Uterus (tissue), 4 donors: ENCODE results near the gene DVL1. TPM values are rescaled to one million over a fixed set of nuclear protein-coding genes. Genes with fewer than 3 reads are reported as not detected.

Source experiments
- DNase-seq, 2 donors: peaks; one replicate each; pipeline ENCODE4 v3.0.0-alpha.2; 2019 to 2020
- H3K27ac ChIP-seq, 2 donors: fragments of 200-600 bp; sonication (generic); 1 replicate in 1 of 2; 2 replicates in 1 of 2; pipeline ENCODE4 v1.5.1; 2016 to 2018
- H3K27me3 ChIP-seq, 2 donors: fragments of 200-600 bp; sonication (generic); one replicate each; pipeline ENCODE4 v1.5.1; 2018 to 2019; ENCODE audit warnings: control low read depth in 1 of 2
- H3K36me3 ChIP-seq, 2 donors: fragments of 200-600 bp; sonication (generic); one replicate each; pipeline ENCODE4 v1.5.1; 2019; ENCODE audit warnings: control low read depth in 1 of 2
- H3K4me1 ChIP-seq, 2 donors: fragments of 200-600 bp; sonication (generic); one replicate each; pipeline ENCODE4 v1.5.1; 2018 to 2019; ENCODE audit warnings: control low read depth in 1 of 2
- H3K4me3 ChIP-seq, 2 donors: fragments of 200-600 bp; sonication (generic); 1 replicate in 1 of 2; 2 replicates in 1 of 2; pipeline ENCODE4 v1.5.1; 2018 to 2019; ENCODE audit warnings: mild to moderate bottlenecking in 1 of 2
- H3K9me3 ChIP-seq, 2 donors: fragments of 200-600 bp; sonication (generic); one replicate each; pipeline ENCODE4 v1.5.1; 2019; ENCODE audit warnings: control low read depth in 1 of 2
- CTCF ChIP-seq, 4 experiments: fragments of 200-600 bp in 2 of 4; fragments of 450-650 bp in 2 of 4; sonication (generic) in 2 of 4; IDR thresholded peaks; one replicate each; pipeline ENCODE4 v1.5.1; 2016 to 2019; ENCODE audit warnings: antibody characterized with exemption in 4 of 4, mild to moderate bottlenecking in 2 of 4, moderate library complexity in 1 of 4
- POLR2A ChIP-seq, 2 donors: fragments of 450-650 bp; IDR thresholded peaks; one replicate each; pipeline ENCODE4 v1.6.1; 2016; ENCODE audit warnings: antibody characterized with exemption in 2 of 2, mild to moderate bottlenecking in 1 of 2, moderate library complexity in 1 of 2
- intact Hi-C: fragments of 100-400 bp; cut with DNase I; formaldehyde crosslinking; loops from one replicate; pipeline ENCODE4 v1.15.1; 2023; ENCODE audit warnings: low total_unique reads
- total RNA-seq, 4 donors: library from RNA; depleted of rRNA in 3 of 4; stranded (reverse); fragments of >200 nt in 3 of 4; gene quantifications; one replicate each; pipeline versions ENCODE4 v1.1.0 to v1.2.4, GENCODE V29; 2014 to 2023
- donor health status: DM: yes; HTN: yes; CAD: no.

Gene DVL1
- total RNA-seq, 4 donors from 2014 or later, result 35.6 to 94.5 (median 49.7) TPM

- Histone ChIP-seq H3K4me1 (peaks cover 6 to 11% of the 10 kb centered on the region in 2 donors), H3K4me3 (no peak overlapping the region), H3K9me3 (no peaks in the 10 kb centered on the region), H3K27me3 (no peaks in the 10 kb centered on the region), H3K27ac (no peak overlapping the region), H3K36me3 (no peaks in the 10 kb centered on the region)
- no peak for DNase-seq
- TF ChIP-seq POLR2A (IDR thresholded peaks at IDR 0.05), result no peak
- no peak for TF ChIP-seq CTCF (IDR thresholded peaks at IDR 0.05)
- intact Hi-C loops, result no loop called here
Measured at GRCh38 chr1:1394116-1394515, 44.9 kb upstream of the DVL1 start.

DNA sequence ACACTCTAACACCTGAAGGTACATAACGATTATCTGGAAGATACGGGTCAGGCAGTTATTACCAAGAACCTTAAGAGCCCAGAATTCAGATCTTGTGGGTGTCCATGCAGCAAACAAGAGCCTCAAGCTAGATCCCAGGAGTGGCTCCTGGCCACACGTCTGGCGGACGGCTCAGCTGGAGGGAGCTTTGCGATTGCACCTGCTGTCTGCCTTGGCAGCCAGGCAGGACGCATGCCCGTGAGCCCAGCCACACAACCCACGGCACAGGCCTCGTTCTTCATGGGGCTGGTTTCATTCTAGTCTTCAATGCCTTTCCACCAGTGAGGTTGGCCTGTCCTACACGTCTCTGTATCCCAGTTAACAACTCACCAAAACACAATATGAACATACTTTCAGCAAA, 44.2 kb upstream of the DVL1 start:
- TF ChIP-seq POLR2A (IDR thresholded peaks at IDR 0.05) (no peak), CTCF (IDR thresholded peaks at IDR 0.05) (no peak)
- H3K36me3 ChIP-seq, result no peaks in the 10 kb centered on the region
- H3K4me3 ChIP-seq, result no peak overlapping the region
- H3K9me3 ChIP-seq, result no peaks in the 10 kb centered on the region
- no peaks in the 10 kb centered on the region for H3K27me3 ChIP-seq
- peaks cover 6 to 11% of the 10 kb centered on the region in 2 donors for H3K4me1 ChIP-seq
- DNase-seq, result no peak
- no peak overlapping the region for H3K27ac ChIP-seq
- intact Hi-C loops, result no loop called here

DNA sequence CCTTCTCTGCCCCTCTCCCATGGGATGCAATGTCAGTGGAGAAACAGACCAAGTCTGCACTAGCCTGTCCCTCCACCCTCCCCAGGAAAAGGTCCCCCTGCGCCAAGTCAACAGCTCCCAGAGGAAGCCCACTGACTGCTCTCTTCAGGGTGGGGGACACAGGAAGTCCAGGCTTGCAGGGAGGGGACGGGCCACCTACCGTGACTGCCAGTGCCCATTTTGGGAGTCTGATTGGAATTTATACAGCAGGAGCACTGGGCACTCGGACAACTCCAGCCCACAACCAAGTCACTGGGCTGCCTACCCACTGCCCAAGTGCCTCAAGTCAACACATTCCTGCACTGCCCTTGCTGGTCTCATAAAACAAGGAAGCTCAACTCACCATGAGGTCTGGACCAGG, 43.8 kb upstream of the DVL1 start:
- H3K9me3 ChIP-seq, result no peaks in the 10 kb centered on the region
- no peaks in the 10 kb centered on the region for H3K36me3 ChIP-seq
- TF ChIP-seq CTCF (IDR thresholded peaks at IDR 0.05) (no peak), POLR2A (IDR thresholded peaks at IDR 0.05) (no peak)
- no peak overlapping the region for H3K27ac ChIP-seq
- H3K27me3 ChIP-seq, result no peaks in the 10 kb centered on the region
- H3K4me3 ChIP-seq, result no peak overlapping the region
- no peak for DNase-seq
- peaks cover 6 to 7% of the 10 kb centered on the region in 2 donors for H3K4me1 ChIP-seq
- intact Hi-C loops, result no loop called here

DNA sequence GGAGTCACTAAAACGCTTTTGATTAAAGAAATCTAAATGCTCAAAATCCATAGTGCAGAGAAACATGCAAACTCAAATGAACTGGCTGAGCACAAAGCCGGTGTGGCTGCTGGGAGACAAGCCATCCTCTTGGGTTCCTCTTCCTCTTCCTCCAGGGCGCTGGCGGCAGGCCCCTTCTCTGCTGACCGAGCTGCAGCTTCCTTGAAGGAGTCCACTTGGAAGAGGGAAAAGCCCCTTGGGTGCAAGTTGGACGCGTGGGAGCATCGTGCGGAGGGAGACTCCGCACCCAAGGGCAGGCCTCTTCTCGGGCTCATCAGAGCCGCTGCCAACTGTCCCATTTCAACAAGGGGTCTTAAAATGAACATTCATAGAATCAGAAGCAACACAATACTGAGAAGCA, 42.0 kb upstream of the DVL1 start:
- H3K27ac ChIP-seq, result no peak overlapping the region
- no peaks in the 10 kb centered on the region for H3K36me3 ChIP-seq
- TF ChIP-seq CTCF (IDR thresholded peaks at IDR 0.05) (no peak), POLR2A (IDR thresholded peaks at IDR 0.05) (no peak)
- H3K4me3 ChIP-seq, result no peak overlapping the region
- no peak for DNase-seq
- intact Hi-C loops, result no loop called here
- H3K27me3 ChIP-seq, result no peaks in the 10 kb centered on the region
- H3K9me3 ChIP-seq, result no peaks in the 10 kb centered on the region
- H3K4me1 ChIP-seq, result no peaks in the 10 kb centered on the region

DNA sequence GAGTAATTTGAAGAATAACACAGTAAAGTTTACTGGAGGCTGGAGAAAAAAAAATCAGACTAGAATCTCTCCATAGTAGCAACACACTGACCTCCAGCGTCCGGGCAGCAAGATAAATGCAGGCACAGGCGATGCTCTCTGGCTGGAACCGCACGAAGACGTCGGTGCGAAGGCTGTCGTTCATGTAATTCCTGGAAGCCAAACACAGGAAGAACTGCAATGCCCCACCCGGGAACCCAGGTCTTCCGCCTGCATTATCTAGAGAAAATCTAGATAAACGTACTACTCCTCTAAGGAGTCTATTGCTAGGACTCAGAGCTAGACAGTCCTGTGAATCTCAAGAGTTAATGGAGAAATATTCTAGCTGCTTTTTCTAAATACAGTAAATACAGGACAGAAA, 41.5 kb upstream of the DVL1 start:
- DNase-seq, result no peak
- no peak overlapping the region for H3K4me3 ChIP-seq
- intact Hi-C loops, result no loop called here
- H3K36me3 ChIP-seq, result no peaks in the 10 kb centered on the region
- no peaks in the 10 kb centered on the region for H3K27me3 ChIP-seq
- no peak overlapping the region for H3K27ac ChIP-seq
- H3K4me1 ChIP-seq, result no peaks in the 10 kb centered on the region
- H3K9me3 ChIP-seq, result no peaks in the 10 kb centered on the region
- TF ChIP-seq CTCF (IDR thresholded peaks at IDR 0.05), result no peak
- no peak for TF ChIP-seq POLR2A (IDR thresholded peaks at IDR 0.05)
